WTC11 (cell line): ENCODE data around the gene BEST4. TPM values are rescaled to one million over a fixed set of nuclear protein-coding genes. Genes with fewer than 3 reads are reported as not detected.

Source experiments
- CREM ChIP-seq: sonication (generic); formaldehyde crosslinking; IDR thresholded peaks from 2 replicates; pipeline ENCODE4 v1.8.1; 2022; ENCODE audit warnings: mild to moderate bottlenecking, missing genetic modification reagents, moderate library complexity
- GRHL2 ChIP-seq: fragments of 250-450 bp; sonication (Bioruptor Pico); IDR thresholded peaks from 2 replicates; pipeline ENCODE4 v1.8.0; 2022; ENCODE audit warnings: mild to moderate bottlenecking, moderate library complexity; ENCODE audit not compliant: insufficient replicate concordance, severe bottlenecking
- JUN ChIP-seq: sonication (generic); formaldehyde crosslinking; IDR thresholded peaks from 2 replicates; pipeline ENCODE4 v1.8.0; 2023; ENCODE audit warnings: mild to moderate bottlenecking, missing genetic modification reagents
- KAT7 ChIP-seq: sonication (generic); formaldehyde crosslinking; IDR thresholded peaks from 2 replicates; pipeline ENCODE4 v1.8.1; 2023; ENCODE audit warnings: missing genetic modification reagents, mild to moderate bottlenecking, borderline replicate concordance
- PRRX2 ChIP-seq: fragments of 250-450 bp; sonication (Bioruptor Pico); IDR thresholded peaks from 2 replicates; pipeline ENCODE4 v1.8.0; 2021; ENCODE audit warnings: mild to moderate bottlenecking
- SMAD3 ChIP-seq: sonication (generic); formaldehyde crosslinking; IDR thresholded peaks from 2 replicates; pipeline ENCODE4 v1.8.0; 2022; ENCODE audit warnings: missing genetic modification reagents, mild to moderate bottlenecking, borderline replicate concordance
- SMAD4 ChIP-seq: sonication (generic); formaldehyde crosslinking; IDR thresholded peaks from 2 replicates; pipeline ENCODE4 v1.8.0; 2022; ENCODE audit warnings: mild to moderate bottlenecking, missing genetic modification reagents
- ZNF138 ChIP-seq: sonication (generic); formaldehyde crosslinking; conservative IDR thresholded peaks from 2 replicates; pipeline ENCODE4 v1.8.1; 2022; ENCODE audit warnings: mild to moderate bottlenecking, moderate library complexity, missing genetic modification reagents
- ZNF232 ChIP-seq: sonication (generic); formaldehyde crosslinking; IDR thresholded peaks from 2 replicates; pipeline ENCODE4 v1.8.0; 2022; ENCODE audit warnings: mild to moderate bottlenecking, missing genetic modification reagents
- ZNF416 ChIP-seq: fragments of 250-450 bp; sonication (Bioruptor Pico); IDR thresholded peaks from 2 replicates; pipeline ENCODE4 v1.9.0; 2021; ENCODE audit warnings: mild to moderate bottlenecking, inconsistent platforms
- ZNF423 ChIP-seq: fragments of 250-450 bp; sonication (Bioruptor Pico); IDR thresholded peaks from 2 replicates; pipeline ENCODE4 v2.1.2; 2022; ENCODE audit warnings: mild to moderate bottlenecking, moderate library complexity
- total RNA-seq: library from RNA; stranded (reverse); gene quantifications from 3 replicates; pipeline ENCODE4 v1.2.3, GENCODE V29; 2021
- TF ChIP-seq, protein P1 (sequence below): sonication (generic); formaldehyde crosslinking; IDR thresholded peaks from 2 replicates; pipeline ENCODE4 v1.8.0; 2023; ENCODE audit warnings: missing genetic modification reagents
- TF ChIP-seq, protein P2 (sequence below): fragments of 200-600 bp; IDR thresholded peaks from 2 replicates; pipeline ENCODE4 v1.8.0; 2022; ENCODE audit warnings: antibody characterized with exemption
- TF ChIP-seq, protein P3 (sequence below): sonication (generic); formaldehyde crosslinking; IDR thresholded peaks from 2 replicates; pipeline ENCODE4 v1.8.0; 2022; ENCODE audit warnings: missing genetic modification reagents
- TF ChIP-seq, protein P4 (sequence below): fragments of 250-450 bp; sonication (Bioruptor Pico); IDR thresholded peaks from 2 replicates; pipeline ENCODE4 v1.9.0; 2021; ENCODE audit warnings: moderate library complexity, mild to moderate bottlenecking, inconsistent platforms, borderline replicate concordance
- TF ChIP-seq, protein P5 (sequence below): sonication (generic); formaldehyde crosslinking; IDR thresholded peaks from 2 replicates; pipeline ENCODE4 v1.8.1; 2023; ENCODE audit warnings: mild to moderate bottlenecking, moderate library complexity, missing genetic modification reagents
- TF ChIP-seq, protein P6 (sequence below): sonication (generic); formaldehyde crosslinking; IDR thresholded peaks from 2 replicates; pipeline ENCODE4 v1.8.1; 2023; ENCODE audit warnings: mild to moderate bottlenecking, missing genetic modification reagents
- TF ChIP-seq, protein P7 (sequence below): sonication (generic); formaldehyde crosslinking; IDR thresholded peaks from 2 replicates; pipeline ENCODE4 v1.8.0; 2022; ENCODE audit warnings: mild to moderate bottlenecking, missing genetic modification reagents
- TF ChIP-seq, protein P8 (sequence below): sonication (generic); formaldehyde crosslinking; IDR thresholded peaks from 2 replicates; pipeline ENCODE4 v1.8.0; 2023; ENCODE audit warnings: missing genetic modification reagents, mild to moderate bottlenecking, borderline replicate concordance
- TF ChIP-seq, protein P9 (sequence below): sonication (generic); formaldehyde crosslinking; IDR thresholded peaks from 2 replicates; pipeline ENCODE4 v1.8.0; 2022; ENCODE audit warnings: mild to moderate bottlenecking, missing genetic modification reagents

The BEST4 gene
- total RNA-seq, 1 experiment from 2014 or later = 1.6 TPM

DNA sequence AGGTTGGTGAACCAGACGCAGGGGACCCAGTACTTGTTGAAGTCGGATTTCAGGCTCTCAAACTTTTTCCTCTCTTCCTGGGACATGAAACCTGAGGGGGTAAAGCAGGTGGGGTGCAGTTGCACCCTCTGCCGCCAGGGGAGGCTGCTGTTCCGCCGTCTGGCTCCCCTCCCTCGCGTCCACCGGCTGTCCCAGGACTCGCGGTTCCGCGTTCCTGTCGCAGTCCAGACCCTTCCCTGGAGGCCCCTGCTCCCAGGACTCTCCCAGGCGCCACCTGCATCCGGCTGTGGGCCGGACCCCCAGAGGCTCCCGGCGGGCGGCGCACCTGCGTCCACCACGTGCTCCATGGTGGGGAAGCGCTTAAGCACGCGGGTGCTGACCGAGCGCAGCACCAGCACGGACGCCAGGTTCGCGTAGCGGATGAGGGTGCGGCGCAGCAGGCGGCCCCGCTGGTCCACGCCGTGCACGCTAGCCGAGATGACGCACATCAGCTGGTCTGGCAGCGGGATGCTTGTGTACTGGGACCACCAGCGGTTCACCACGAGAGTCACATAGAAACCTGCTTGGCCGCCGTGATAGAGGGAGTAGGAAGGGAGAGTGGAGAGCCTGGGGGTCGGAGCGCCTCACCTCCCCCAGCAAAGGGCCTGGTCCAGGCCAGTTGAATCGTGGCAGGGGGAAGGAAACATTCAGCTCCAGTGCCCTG, 1.7 kb downstream of the BEST4 start (continued):
- TF ChIP-seq, protein P1, sequence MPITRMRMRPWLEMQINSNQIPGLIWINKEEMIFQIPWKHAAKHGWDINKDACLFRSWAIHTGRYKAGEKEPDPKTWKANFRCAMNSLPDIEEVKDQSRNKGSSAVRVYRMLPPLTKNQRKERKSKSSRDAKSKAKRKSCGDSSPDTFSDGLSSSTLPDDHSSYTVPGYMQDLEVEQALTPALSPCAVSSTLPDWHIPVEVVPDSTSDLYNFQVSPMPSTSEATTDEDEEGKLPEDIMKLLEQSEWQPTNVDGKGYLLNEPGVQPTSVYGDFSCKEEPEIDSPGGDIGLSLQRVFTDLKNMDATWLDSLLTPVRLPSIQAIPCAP (CRISPR knock-in tag) = peak; percentile 43; the same call in 1 of the 2 replicates
- TF ChIP-seq, protein P2, sequence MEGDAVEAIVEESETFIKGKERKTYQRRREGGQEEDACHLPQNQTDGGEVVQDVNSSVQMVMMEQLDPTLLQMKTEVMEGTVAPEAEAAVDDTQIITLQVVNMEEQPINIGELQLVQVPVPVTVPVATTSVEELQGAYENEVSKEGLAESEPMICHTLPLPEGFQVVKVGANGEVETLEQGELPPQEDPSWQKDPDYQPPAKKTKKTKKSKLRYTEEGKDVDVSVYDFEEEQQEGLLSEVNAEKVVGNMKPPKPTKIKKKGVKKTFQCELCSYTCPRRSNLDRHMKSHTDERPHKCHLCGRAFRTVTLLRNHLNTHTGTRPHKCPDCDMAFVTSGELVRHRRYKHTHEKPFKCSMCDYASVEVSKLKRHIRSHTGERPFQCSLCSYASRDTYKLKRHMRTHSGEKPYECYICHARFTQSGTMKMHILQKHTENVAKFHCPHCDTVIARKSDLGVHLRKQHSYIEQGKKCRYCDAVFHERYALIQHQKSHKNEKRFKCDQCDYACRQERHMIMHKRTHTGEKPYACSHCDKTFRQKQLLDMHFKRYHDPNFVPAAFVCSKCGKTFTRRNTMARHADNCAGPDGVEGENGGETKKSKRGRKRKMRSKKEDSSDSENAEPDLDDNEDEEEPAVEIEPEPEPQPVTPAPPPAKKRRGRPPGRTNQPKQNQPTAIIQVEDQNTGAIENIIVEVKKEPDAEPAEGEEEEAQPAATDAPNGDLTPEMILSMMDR = peak; percentile 100
- TF ChIP-seq, protein P3, sequence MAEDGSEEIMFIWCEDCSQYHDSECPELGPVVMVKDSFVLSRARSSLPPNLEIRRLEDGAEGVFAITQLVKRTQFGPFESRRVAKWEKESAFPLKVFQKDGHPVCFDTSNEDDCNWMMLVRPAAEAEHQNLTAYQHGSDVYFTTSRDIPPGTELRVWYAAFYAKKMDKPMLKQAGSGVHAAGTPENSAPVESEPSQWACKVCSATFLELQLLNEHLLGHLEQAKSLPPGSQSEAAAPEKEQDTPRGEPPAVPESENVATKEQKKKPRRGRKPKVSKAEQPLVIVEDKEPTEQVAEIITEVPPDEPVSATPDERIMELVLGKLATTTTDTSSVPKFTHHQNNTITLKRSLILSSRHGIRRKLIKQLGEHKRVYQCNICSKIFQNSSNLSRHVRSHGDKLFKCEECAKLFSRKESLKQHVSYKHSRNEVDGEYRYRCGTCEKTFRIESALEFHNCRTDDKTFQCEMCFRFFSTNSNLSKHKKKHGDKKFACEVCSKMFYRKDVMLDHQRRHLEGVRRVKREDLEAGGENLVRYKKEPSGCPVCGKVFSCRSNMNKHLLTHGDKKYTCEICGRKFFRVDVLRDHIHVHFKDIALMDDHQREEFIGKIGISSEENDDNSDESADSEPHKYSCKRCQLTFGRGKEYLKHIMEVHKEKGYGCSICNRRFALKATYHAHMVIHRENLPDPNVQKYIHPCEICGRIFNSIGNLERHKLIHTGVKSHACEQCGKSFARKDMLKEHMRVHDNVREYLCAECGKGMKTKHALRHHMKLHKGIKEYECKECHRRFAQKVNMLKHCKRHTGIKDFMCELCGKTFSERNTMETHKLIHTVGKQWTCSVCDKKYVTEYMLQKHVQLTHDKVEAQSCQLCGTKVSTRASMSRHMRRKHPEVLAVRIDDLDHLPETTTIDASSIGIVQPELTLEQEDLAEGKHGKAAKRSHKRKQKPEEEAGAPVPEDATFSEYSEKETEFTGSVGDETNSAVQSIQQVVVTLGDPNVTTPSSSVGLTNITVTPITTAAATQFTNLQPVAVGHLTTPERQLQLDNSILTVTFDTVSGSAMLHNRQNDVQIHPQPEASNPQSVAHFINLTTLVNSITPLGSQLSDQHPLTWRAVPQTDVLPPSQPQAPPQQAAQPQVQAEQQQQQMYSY (CRISPR knock-in tag) = peak; percentile 54; the same call in 1 of the 2 replicates
- TF ChIP-seq ZNF232 (peak; percentile 85; the same call in 1 of the 2 replicates), SMAD3 (CRISPR knock-in tag) (peak; percentile 88), ZNF416 (CRISPR knock-in tag) (no peak), ZNF423 (CRISPR knock-in tag) (peak; percentile 93), PRRX2 (no peak), ZNF138 (CRISPR knock-in tag) (peak; percentile 77; the same call in 1 of the 2 replicates), GRHL2 (CRISPR knock-in tag) (no peak), KAT7 (no peak), JUN (CRISPR knock-in tag) (no peak), CREM (CRISPR knock-in tag) (0 out of 2 replicates have a peak, but pooled peaks have one; percentile 31), SMAD4 (CRISPR knock-in tag) (no peak)
- TF ChIP-seq, protein P4, sequence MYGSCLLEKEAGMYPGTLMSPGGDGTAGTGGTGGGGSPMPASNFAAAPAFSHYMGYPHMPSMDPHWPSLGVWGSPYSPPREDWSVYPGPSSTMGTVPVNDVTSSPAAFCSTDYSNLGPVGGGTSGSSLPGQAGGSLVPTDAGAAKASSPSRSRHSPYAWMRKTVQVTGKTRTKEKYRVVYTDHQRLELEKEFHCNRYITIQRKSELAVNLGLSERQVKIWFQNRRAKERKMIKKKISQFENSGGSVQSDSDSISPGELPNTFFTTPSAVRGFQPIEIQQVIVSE (CRISPR knock-in tag) = no peak
- TF ChIP-seq, protein P5, sequence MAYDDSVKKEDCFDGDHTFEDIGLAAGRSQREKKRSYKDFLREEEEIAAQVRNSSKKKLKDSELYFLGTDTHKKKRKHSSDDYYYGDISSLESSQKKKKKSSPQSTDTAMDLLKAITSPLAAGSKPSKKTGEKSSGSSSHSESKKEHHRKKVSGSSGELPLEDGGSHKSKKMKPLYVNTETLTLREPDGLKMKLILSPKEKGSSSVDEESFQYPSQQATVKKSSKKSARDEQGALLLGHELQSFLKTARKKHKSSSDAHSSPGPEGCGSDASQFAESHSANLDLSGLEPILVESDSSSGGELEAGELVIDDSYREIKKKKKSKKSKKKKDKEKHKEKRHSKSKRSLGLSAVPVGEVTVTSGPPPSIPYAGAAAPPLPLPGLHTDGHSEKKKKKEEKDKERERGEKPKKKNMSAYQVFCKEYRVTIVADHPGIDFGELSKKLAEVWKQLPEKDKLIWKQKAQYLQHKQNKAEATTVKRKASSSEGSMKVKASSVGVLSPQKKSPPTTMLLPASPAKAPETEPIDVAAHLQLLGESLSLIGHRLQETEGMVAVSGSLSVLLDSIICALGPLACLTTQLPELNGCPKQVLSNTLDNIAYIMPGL (CRISPR knock-in tag) = peak; percentile 97
- TF ChIP-seq, protein P6, sequence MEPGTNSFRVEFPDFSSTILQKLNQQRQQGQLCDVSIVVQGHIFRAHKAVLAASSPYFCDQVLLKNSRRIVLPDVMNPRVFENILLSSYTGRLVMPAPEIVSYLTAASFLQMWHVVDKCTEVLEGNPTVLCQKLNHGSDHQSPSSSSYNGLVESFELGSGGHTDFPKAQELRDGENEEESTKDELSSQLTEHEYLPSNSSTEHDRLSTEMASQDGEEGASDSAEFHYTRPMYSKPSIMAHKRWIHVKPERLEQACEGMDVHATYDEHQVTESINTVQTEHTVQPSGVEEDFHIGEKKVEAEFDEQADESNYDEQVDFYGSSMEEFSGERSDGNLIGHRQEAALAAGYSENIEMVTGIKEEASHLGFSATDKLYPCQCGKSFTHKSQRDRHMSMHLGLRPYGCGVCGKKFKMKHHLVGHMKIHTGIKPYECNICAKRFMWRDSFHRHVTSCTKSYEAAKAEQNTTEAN (CRISPR knock-in tag) = no peak
- TF ChIP-seq, protein P7, sequence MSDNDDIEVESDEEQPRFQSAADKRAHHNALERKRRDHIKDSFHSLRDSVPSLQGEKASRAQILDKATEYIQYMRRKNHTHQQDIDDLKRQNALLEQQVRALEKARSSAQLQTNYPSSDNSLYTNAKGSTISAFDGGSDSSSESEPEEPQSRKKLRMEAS (CRISPR knock-in tag) = peak; percentile 97
- TF ChIP-seq, protein P8, sequence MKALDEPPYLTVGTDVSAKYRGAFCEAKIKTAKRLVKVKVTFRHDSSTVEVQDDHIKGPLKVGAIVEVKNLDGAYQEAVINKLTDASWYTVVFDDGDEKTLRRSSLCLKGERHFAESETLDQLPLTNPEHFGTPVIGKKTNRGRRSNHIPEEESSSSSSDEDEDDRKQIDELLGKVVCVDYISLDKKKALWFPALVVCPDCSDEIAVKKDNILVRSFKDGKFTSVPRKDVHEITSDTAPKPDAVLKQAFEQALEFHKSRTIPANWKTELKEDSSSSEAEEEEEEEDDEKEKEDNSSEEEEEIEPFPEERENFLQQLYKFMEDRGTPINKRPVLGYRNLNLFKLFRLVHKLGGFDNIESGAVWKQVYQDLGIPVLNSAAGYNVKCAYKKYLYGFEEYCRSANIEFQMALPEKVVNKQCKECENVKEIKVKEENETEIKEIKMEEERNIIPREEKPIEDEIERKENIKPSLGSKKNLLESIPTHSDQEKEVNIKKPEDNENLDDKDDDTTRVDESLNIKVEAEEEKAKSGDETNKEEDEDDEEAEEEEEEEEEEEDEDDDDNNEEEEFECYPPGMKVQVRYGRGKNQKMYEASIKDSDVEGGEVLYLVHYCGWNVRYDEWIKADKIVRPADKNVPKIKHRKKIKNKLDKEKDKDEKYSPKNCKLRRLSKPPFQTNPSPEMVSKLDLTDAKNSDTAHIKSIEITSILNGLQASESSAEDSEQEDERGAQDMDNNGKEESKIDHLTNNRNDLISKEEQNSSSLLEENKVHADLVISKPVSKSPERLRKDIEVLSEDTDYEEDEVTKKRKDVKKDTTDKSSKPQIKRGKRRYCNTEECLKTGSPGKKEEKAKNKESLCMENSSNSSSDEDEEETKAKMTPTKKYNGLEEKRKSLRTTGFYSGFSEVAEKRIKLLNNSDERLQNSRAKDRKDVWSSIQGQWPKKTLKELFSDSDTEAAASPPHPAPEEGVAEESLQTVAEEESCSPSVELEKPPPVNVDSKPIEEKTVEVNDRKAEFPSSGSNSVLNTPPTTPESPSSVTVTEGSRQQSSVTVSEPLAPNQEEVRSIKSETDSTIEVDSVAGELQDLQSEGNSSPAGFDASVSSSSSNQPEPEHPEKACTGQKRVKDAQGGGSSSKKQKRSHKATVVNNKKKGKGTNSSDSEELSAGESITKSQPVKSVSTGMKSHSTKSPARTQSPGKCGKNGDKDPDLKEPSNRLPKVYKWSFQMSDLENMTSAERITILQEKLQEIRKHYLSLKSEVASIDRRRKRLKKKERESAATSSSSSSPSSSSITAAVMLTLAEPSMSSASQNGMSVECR (CRISPR knock-in tag) = 0 out of 2 replicates have a peak, but pooled peaks have one; percentile 68
- TF ChIP-seq, protein P9, sequence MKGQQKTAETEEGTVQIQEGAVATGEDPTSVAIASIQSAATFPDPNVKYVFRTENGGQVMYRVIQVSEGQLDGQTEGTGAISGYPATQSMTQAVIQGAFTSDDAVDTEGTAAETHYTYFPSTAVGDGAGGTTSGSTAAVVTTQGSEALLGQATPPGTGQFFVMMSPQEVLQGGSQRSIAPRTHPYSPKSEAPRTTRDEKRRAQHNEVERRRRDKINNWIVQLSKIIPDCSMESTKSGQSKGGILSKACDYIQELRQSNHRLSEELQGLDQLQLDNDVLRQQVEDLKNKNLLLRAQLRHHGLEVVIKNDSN (CRISPR knock-in tag) = peak; percentile 71; the same call in 1 of the 2 replicates
